WTC11 (cell line): ENCODE measurements around the gene MLST8.

Source experiments
- ATF3 ChIP-seq: sonication (generic); formaldehyde crosslinking; conservative IDR thresholded peaks from 2 replicates; pipeline ENCODE4 v1.8.1; 2022; ENCODE audit warnings: mild to moderate bottlenecking, missing genetic modification reagents
- CTCF ChIP-seq: fragments of 200-600 bp; IDR thresholded peaks from 2 replicates; pipeline ENCODE4 v1.8.0; 2022; ENCODE audit warnings: antibody characterized with exemption
- PREB ChIP-seq: sonication (generic); formaldehyde crosslinking; IDR thresholded peaks from 2 replicates; pipeline ENCODE4 v1.8.1; 2022; ENCODE audit warnings: mild to moderate bottlenecking, missing genetic modification reagents, moderate library complexity, borderline replicate concordance
- TCF7 ChIP-seq: sonication (generic); formaldehyde crosslinking; IDR thresholded peaks from 2 replicates; pipeline ENCODE4 v1.8.0; 2022; ENCODE audit warnings: mild to moderate bottlenecking, low read depth, missing genetic modification reagents, moderate library complexity
- ZNF219 ChIP-seq: sonication (generic); formaldehyde crosslinking; IDR thresholded peaks from 2 replicates; pipeline ENCODE4 v1.8.0; 2023; ENCODE audit warnings: missing genetic modification reagents, mild to moderate bottlenecking, borderline replicate concordance
- TF ChIP-seq, protein P1 (sequence below): sonication (generic); formaldehyde crosslinking; IDR thresholded peaks from 2 replicates; pipeline ENCODE4 v1.8.1; 2023; ENCODE audit warnings: mild to moderate bottlenecking, missing genetic modification reagents, borderline replicate concordance
- TF ChIP-seq, protein P2 (sequence below): sonication (generic); formaldehyde crosslinking; IDR thresholded peaks from 2 replicates; pipeline ENCODE4 v1.8.0; 2022; ENCODE audit warnings: mild to moderate bottlenecking, missing genetic modification reagents

DNA sequence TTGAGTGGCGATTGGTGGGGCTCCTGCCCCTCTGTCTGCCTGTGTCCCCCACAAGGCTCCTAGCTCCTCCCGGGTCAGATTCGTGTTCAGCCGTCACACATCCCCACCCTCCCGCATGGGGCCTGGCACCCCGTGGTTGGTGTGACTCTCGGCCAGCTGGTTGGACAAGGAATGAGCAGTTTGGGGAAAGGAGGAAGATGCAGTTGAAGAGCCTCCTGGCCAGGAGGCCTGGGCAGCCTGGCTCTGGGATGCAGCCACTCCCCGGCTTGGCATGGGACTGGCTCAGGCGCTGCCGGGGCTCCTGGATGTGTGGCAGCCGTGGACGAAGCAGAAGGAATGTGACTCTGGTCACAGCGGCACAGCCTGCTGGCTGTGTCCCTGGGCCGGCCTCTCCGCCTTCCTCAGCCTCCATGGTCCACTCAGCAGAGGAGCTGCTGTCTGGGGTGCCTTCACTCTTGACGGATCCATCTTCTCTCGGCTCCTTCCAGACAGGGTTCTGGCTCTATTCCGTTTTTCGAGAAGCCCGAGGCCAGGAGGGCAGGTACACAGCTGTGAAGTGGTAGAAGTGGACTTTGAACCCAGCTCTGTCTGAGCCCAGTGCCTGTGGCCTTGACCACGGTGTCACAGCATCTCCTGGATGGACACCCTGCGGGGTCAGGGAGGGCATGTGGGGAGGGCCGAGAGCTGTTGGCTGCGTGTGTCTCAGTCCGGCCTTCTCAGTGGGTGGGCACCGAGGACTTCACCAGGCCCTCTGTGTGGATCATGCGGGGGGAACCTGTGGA is 47.6 kb upstream of the MLST8 start:
- TF ChIP-seq TCF7 (CRISPR knock-in tag) (no peak), ATF3 (no peak), CTCF (no peak), ZNF219 (no peak), PREB (CRISPR knock-in tag) (no peak)
- TF ChIP-seq, protein P1, sequence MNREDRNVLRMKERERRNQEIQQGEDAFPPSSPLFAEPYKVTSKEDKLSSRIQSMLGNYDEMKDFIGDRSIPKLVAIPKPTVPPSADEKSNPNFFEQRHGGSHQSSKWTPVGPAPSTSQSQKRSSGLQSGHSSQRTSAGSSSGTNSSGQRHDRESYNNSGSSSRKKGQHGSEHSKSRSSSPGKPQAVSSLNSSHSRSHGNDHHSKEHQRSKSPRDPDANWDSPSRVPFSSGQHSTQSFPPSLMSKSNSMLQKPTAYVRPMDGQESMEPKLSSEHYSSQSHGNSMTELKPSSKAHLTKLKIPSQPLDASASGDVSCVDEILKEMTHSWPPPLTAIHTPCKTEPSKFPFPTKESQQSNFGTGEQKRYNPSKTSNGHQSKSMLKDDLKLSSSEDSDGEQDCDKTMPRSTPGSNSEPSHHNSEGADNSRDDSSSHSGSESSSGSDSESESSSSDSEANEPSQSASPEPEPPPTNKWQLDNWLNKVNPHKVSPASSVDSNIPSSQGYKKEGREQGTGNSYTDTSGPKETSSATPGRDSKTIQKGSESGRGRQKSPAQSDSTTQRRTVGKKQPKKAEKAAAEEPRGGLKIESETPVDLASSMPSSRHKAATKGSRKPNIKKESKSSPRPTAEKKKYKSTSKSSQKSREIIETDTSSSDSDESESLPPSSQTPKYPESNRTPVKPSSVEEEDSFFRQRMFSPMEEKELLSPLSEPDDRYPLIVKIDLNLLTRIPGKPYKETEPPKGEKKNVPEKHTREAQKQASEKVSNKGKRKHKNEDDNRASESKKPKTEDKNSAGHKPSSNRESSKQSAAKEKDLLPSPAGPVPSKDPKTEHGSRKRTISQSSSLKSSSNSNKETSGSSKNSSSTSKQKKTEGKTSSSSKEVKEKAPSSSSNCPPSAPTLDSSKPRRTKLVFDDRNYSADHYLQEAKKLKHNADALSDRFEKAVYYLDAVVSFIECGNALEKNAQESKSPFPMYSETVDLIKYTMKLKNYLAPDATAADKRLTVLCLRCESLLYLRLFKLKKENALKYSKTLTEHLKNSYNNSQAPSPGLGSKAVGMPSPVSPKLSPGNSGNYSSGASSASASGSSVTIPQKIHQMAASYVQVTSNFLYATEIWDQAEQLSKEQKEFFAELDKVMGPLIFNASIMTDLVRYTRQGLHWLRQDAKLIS, result no peak
- TF ChIP-seq, protein P2, sequence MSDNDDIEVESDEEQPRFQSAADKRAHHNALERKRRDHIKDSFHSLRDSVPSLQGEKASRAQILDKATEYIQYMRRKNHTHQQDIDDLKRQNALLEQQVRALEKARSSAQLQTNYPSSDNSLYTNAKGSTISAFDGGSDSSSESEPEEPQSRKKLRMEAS (CRISPR knock-in tag), result no peak
